ENCODE measurements around the gene THRB. TPM values are rescaled to one million over a fixed set of nuclear protein-coding genes. Genes with fewer than 3 reads are reported as not detected.

The THRB gene
- total and polyA plus RNA-seq, 2 donors (not counting 3 experiments of a cell fraction or from before 2014, with no cell fraction given), result 0.06 TPM; not detected in 1

DNA sequence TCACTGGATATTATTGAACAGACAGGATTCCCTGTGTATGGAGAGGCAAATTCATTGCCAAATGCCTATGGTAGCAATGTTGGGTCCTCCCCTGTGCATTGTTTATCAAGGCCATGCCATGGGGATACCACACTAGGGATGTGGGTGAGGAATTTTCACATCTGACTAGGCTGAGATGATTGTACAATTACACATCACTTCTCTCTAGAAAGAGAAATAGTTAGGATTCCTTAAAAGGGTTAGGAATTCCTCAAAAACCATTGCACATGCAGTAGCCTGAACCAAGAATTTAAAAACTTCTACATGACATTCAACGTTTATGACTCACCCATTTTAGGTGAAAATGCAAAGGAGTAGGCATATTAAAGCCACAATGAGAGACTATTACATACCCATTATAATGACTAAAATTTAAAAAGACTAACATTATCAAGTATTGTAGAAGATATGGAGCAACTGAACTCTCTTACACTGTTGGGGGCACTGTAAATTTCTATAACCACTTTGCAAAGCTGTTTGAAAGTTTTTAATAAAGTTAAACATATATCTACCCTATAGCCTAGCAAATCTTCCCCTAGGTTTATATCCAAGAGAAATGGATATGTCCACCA, 175.9 kb downstream of the THRB start:
- POLR2A ChIA-PET, result no interaction called here
- BruUV-seq (replicated peaks), result no TSS peak

More for the DNA sequence above, 175.9 kb downstream of the THRB start:
- Histone ChIP-seq H3K9me3 (replicated peaks; ENCODE audit: control insufficient read depth, insufficient read depth, low read length) (no peaks in the 10 kb centered on the region), H3K27me3 (ENCODE audit: control insufficient read depth in 2 of 2, insufficient read depth in 2 of 2, low read length in 2 of 2) (no peaks in the 10 kb centered on the region), H2AFZ (ENCODE audit: low read depth, low read length) (no peak overlapping the region), H3K4me1 (ENCODE audit: control insufficient read depth, extremely low read depth, insufficient read depth, low read length) (no peaks in the 10 kb centered on the region), H4K20me1 (replicated peaks; ENCODE audit: control insufficient read depth, extremely low read depth, insufficient read depth, low read length) (no peaks in the 10 kb centered on the region), H3K9me1 (replicated peaks; ENCODE audit: control insufficient read depth, extremely low read depth, insufficient read depth, low read length) (no peaks in the 10 kb centered on the region), H3K27ac (ENCODE audit: insufficient read depth, low read depth, low read length) (no peak overlapping the region), H3K79me2 (ENCODE audit: control insufficient read depth, insufficient read depth, low read length) (no peaks in the 10 kb centered on the region), H3K4me2 (ENCODE audit: insufficient read depth, low read length) (no peak overlapping the region), H3K36me3 (ENCODE audit: control insufficient read depth in 2 of 2, extremely low read depth in 1 of 2, insufficient read depth in 2 of 2, low read length in 2 of 2) (no peaks in the 10 kb centered on the region), H3K4me3 (replicated peaks in 1 of 3; ENCODE audit: insufficient read depth in 1 of 3, low read depth in 1 of 3, low read length in 3 of 3) (no peak overlapping the region), H3K9ac (replicated peaks; ENCODE audit: extremely low read depth, insufficient read depth, low read length) (no peak overlapping the region)
- TF ChIP-seq POLR2A (IDR thresholded peaks at IDR 0.05; ENCODE audit: low read depth, low read length) (no peak), MYC (IDR thresholded peaks at IDR 0.05; ENCODE audit: low read depth, low read length) (no peak), MAX (IDR thresholded peaks at IDR 0.05; ENCODE audit: insufficient read depth, insufficient read length) (no peak), CTCF (IDR thresholded peaks at IDR 0.05; ENCODE audit: extremely low read depth in 1 of 2, insufficient read depth in 1 of 2, low read depth in 1 of 2, low read length in 2 of 2) (no peak)
- FAIRE-seq (no peak), DNase-seq (ENCODE audit: low read depth, low spot score) (no peak)
- CTCF ChIA-PET, result no interaction called here
- intact Hi-C loops (cut with micrococcal nuclease) (no loop called here), dilution Hi-C loops (cut with MboI; ENCODE audit: extremely low pct_ligation_motif_present, low sequenced_read_pairs) (no loop called here)

Data from endothelial cell of umbilical vein (primary cell).